HEK293 (cell line): ENCODE results near the gene CD99L2.

ENCODE experiments used
- CTCF ChIA-PET: fragments of 350-600 bp; formaldehyde crosslinking; extraction: SDS; loops from one replicate; lab custom pipeline; 2021; ENCODE audit warnings: antibody characterized with exemption; lab: Yijun Ruan, JAX
- POLR2A ChIA-PET: fragments of 300-600 bp; formaldehyde crosslinking; extraction: SDS; loops from one replicate; lab custom pipeline; 2020; ENCODE audit warnings: antibody characterized with exemption, inconsistent platforms; lab: Yijun Ruan, JAX
- H3K27ac ChIP-seq: fragments of 200-500 bp; sonication (Bioruptor generic); 2 replicates; pipeline ENCODE4 v1.5.1; 2014; ENCODE audit warnings: low read depth, low read length, control low read depth, inconsistent platforms; ENCODE audit errors: extremely low read depth
- H3K36me3 ChIP-seq, 2 experiments: fragments of 200-500 bp in 1 of 2; sonication (Bioruptor generic) in 1 of 2; 1 replicate in 1 of 2; 2 replicates in 1 of 2; pipeline ENCODE4 v1.5.1; 2014 to 2017; ENCODE audit warnings: inconsistent platforms in 2 of 2, low read length in 2 of 2; ENCODE audit not compliant: control insufficient read depth in 2 of 2, insufficient read depth in 1 of 2
- H3K4me1 ChIP-seq: fragments of 200-500 bp; sonication (Bioruptor generic); 2 replicates; pipeline ENCODE4 v1.5.1; 2014; ENCODE audit warnings: mild to moderate bottlenecking, low read length, inconsistent platforms; ENCODE audit not compliant: control insufficient read depth, insufficient read depth
- H3K4me3 ChIP-seq: 2 replicates; pipeline ENCODE4 v1.5.1; 2011; ENCODE audit warnings: low read depth, mild to moderate bottlenecking, control low read depth, low read length, moderate library complexity
- H3K9me3 ChIP-seq: fragments of 200-500 bp; sonication (Bioruptor generic); 2 replicates; pipeline ENCODE4 v1.5.1; 2014; ENCODE audit warnings: low read depth, low read length, inconsistent platforms; ENCODE audit not compliant: control insufficient read depth, insufficient read depth
- GFI1B ChIP-seq: fragments of 450-650 bp; formaldehyde crosslinking; IDR thresholded peaks from 2 replicates; pipeline ENCODE4 v1.5.1; 2016; ENCODE audit warnings: missing biosample characterization, missing genetic modification characterization
- GLI2 ChIP-seq: fragments of 450-650 bp; formaldehyde crosslinking; IDR thresholded peaks from 2 replicates; pipeline ENCODE4; 2017; ENCODE audit warnings: missing biosample characterization, missing genetic modification characterization, low read depth, borderline replicate concordance
- KLF1 ChIP-seq: fragments of 450-650 bp; formaldehyde crosslinking; IDR thresholded peaks from 2 replicates; pipeline ENCODE4 v1.5.1; 2016; ENCODE audit warnings: missing biosample characterization, missing genetic modification characterization
- OVOL3 ChIP-seq: fragments of 450-650 bp; formaldehyde crosslinking; IDR thresholded peaks from 2 replicates; pipeline ENCODE4 v1.5.1; 2016; ENCODE audit warnings: missing biosample characterization, missing genetic modification characterization
- PRDM1 ChIP-seq: fragments of 450-650 bp; formaldehyde crosslinking; IDR thresholded peaks from 2 replicates; pipeline ENCODE4; 2016; ENCODE audit warnings: missing biosample characterization, missing genetic modification characterization
- SP3 ChIP-seq: fragments of 450-650 bp; formaldehyde crosslinking; IDR thresholded peaks from 2 replicates; pipeline ENCODE4 v1.5.1; 2016; ENCODE audit warnings: missing biosample characterization, missing genetic modification characterization
- WT1 ChIP-seq: fragments of 450-650 bp; formaldehyde crosslinking; IDR thresholded peaks from 2 replicates; pipeline ENCODE4 v1.5.1; 2016; ENCODE audit warnings: missing biosample characterization, missing genetic modification characterization
- ZBTB17 ChIP-seq: fragments of 450-650 bp; formaldehyde crosslinking; IDR thresholded peaks from 2 replicates; pipeline ENCODE4 v1.5.1; 2016; ENCODE audit warnings: missing biosample characterization, missing genetic modification characterization
- ZBTB21 ChIP-seq: fragments of 450-650 bp; formaldehyde crosslinking; IDR thresholded peaks from 2 replicates; pipeline ENCODE4 v1.5.1; 2017; ENCODE audit warnings: missing biosample characterization, missing genetic modification characterization
- ZFP37 ChIP-seq: fragments of 450-650 bp; formaldehyde crosslinking; IDR thresholded peaks from 2 replicates; pipeline ENCODE4 v1.5.1; 2016; ENCODE audit warnings: missing biosample characterization, missing genetic modification characterization
- ZNF114 ChIP-seq: fragments of 450-650 bp; formaldehyde crosslinking; IDR thresholded peaks from 2 replicates; pipeline ENCODE4 v1.5.0; 2017; ENCODE audit warnings: missing biosample characterization, missing genetic modification characterization
- ZNF175 ChIP-seq: fragments of 450-650 bp; formaldehyde crosslinking; IDR thresholded peaks from 2 replicates; pipeline ENCODE4 v1.5.1; 2016; ENCODE audit warnings: missing biosample characterization, missing genetic modification characterization
- ZNF23 ChIP-seq: fragments of 450-650 bp; formaldehyde crosslinking; IDR thresholded peaks from 2 replicates; pipeline ENCODE4 v1.5.1; 2016; ENCODE audit warnings: missing biosample characterization, missing genetic modification characterization, borderline replicate concordance
- ZNF302 ChIP-seq: fragments of 450-650 bp; formaldehyde crosslinking; IDR thresholded peaks from 2 replicates; pipeline ENCODE4 v1.5.1; 2016; ENCODE audit warnings: missing biosample characterization, missing genetic modification characterization, low read depth
- ZNF311 ChIP-seq: fragments of 450-650 bp; formaldehyde crosslinking; IDR thresholded peaks from 2 replicates; pipeline ENCODE4 v1.5.1; 2017; ENCODE audit warnings: missing biosample characterization, missing genetic modification characterization, borderline replicate concordance
- ZNF324 ChIP-seq: fragments of 450-650 bp; formaldehyde crosslinking; IDR thresholded peaks from 2 replicates; pipeline ENCODE4 v1.5.1; 2016; ENCODE audit warnings: missing biosample characterization, missing genetic modification characterization
- ZNF37A ChIP-seq: fragments of 450-650 bp; IDR thresholded peaks from 2 replicates; pipeline ENCODE4 v1.5.1; 2018; ENCODE audit warnings: missing biosample characterization, missing genetic modification characterization
- ZNF529 ChIP-seq: fragments of 450-650 bp; formaldehyde crosslinking; IDR thresholded peaks from 2 replicates; pipeline ENCODE4 v1.5.1; 2017; ENCODE audit warnings: missing genetic modification characterization, missing biosample characterization; ENCODE audit not compliant: insufficient replicate concordance
- ZNF558 ChIP-seq: fragments of 450-650 bp; formaldehyde crosslinking; IDR thresholded peaks from 2 replicates; pipeline ENCODE4 v1.5.1; 2016; ENCODE audit warnings: missing biosample characterization, missing genetic modification characterization
- ZNF580 ChIP-seq: fragments of 450-650 bp; formaldehyde crosslinking; IDR thresholded peaks from 2 replicates; pipeline ENCODE4 v1.5.1; 2016; ENCODE audit warnings: missing biosample characterization, missing genetic modification characterization
- ZNF621 ChIP-seq: fragments of 450-650 bp; formaldehyde crosslinking; IDR thresholded peaks from 2 replicates; pipeline ENCODE4 v1.5.1; 2017; ENCODE audit warnings: missing biosample characterization, missing genetic modification characterization
- ZNF747 ChIP-seq: fragments of 450-650 bp; formaldehyde crosslinking; IDR thresholded peaks from 2 replicates; pipeline ENCODE4 v1.5.1; 2016; ENCODE audit warnings: missing biosample characterization, missing genetic modification characterization
- ZSCAN16 ChIP-seq: fragments of 450-650 bp; formaldehyde crosslinking; IDR thresholded peaks from 2 replicates; pipeline ENCODE4 v1.5.1; 2016; ENCODE audit warnings: missing biosample characterization, missing genetic modification characterization
- ZSCAN23 ChIP-seq: fragments of 450-650 bp; formaldehyde crosslinking; IDR thresholded peaks from 2 replicates; pipeline ENCODE4 v1.5.1; 2016; ENCODE audit warnings: missing biosample characterization, missing genetic modification characterization
- ZXDB ChIP-seq: fragments of 450-650 bp; formaldehyde crosslinking; IDR thresholded peaks from 2 replicates; pipeline ENCODE4 v1.5.1; 2016; ENCODE audit warnings: missing biosample characterization, missing genetic modification characterization
- TF ChIP-seq, protein P1 (sequence below): fragments of 450-650 bp; formaldehyde crosslinking; IDR thresholded peaks from 2 replicates; pipeline ENCODE4 v1.5.1; 2016; ENCODE audit warnings: missing biosample characterization, missing genetic modification characterization
- TF ChIP-seq, protein P2 (sequence below): fragments of 450-650 bp; formaldehyde crosslinking; conservative IDR thresholded peaks from 2 replicates; pipeline ENCODE4 v1.5.1; 2016; ENCODE audit warnings: low read depth, missing biosample characterization, missing genetic modification characterization

Gene CD99L2

GRCh38 chrX:150844016-150844415 lies 54.5 kb downstream of the CD99L2 start (continued):
- TF ChIP-seq PRDM1 (tag by site-specific recombination) (no peak), ZBTB17 (tag by site-specific recombination) (no peak), GLI2 (tag by site-specific recombination) (no peak), ZNF175 (no peak), ZFP37 (tag by site-specific recombination) (no peak), ZNF37A (tag by site-specific recombination) (no peak), ZBTB21 (tag by site-specific recombination) (no peak), ZNF311 (tag by site-specific recombination) (no peak), ZSCAN23 (no peak)
- TF ChIP-seq, protein P1, sequence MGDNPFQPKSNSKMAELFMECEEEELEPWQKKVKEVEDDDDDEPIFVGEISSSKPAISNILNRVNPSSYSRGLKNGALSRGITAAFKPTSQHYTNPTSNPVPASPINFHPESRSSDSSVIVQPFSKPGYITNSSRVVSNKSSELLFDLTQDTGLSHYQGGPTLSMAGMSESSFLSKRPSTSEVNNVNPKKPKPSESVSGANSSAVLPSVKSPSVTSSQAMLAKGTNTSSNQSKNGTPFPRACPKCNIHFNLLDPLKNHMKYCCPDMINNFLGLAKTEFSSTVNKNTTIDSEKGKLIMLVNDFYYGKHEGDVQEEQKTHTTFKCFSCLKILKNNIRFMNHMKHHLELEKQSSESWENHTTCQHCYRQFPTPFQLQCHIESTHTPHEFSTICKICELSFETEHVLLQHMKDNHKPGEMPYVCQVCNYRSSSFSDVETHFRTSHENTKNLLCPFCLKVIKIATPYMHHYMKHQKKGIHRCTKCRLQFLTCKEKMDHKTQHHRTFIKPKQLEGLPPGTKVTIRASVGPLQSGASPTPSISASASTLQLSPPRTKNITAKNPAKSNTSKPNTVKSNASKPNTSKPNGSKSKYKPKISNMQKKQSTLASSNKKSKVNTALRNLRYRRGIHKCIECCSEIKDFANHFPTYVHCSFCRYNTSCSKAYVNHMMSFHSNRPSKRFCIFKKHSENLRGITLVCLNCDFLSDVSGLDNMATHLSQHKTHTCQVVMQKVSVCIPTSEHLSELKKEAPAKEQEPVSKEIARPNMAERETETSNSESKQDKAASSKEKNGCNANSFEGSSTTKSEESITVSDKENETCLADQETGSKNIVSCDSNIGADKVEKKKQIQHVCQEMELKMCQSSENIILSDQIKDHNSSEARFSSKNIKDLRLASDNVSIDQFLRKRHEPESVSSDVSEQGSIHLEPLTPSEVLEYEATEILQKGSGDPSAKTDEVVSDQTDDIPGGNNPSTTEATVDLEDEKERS (tag by site-specific recombination) = no peak
- TF ChIP-seq, all 188 proteins: peak for 0

GRCh38 chrX:150842198-150842685 lies 56.2 kb downstream of the CD99L2 start:
- H3K4me1 ChIP-seq = no peaks in the 10 kb centered on the region
- ChIA-PET CTCF (interaction anchor here (0.8 to 1.1 kb wide), 2 partner anchors 70 to 91 kb away, joined by 3 to 4 read pairs; no protein-coding TSS in a partner anchor), POLR2A (no interaction called here)
- H3K36me3 ChIP-seq = no peaks in the 10 kb centered on the region
- no peak overlapping the region for H3K4me3 ChIP-seq
- no peak overlapping the region for H3K27ac ChIP-seq
- H3K9me3 ChIP-seq = no peaks in the 10 kb centered on the region
- TF ChIP-seq ZNF23 (tag by site-specific recombination) (no peak), WT1 (tag by site-specific recombination) (no peak), ZNF747 (no peak), ZNF558 (tag by site-specific recombination) (no peak), ZNF324 (tag by site-specific recombination) (no peak), ZXDB (no peak), ZNF580 (tag by site-specific recombination) (no peak), SP3 (tag by site-specific recombination) (no peak), ZSCAN16 (tag by site-specific recombination) (no peak), ZBTB17 (tag by site-specific recombination) (no peak), ZNF302 (tag by site-specific recombination) (no peak), KLF1 (tag by site-specific recombination) (no peak), ZNF529 (no peak), ZNF311 (tag by site-specific recombination) (no peak), ZNF621 (tag by site-specific recombination) (no peak), GFI1B (tag by site-specific recombination) (no peak), ZNF114 (no peak), OVOL3 (tag by site-specific recombination) (no peak), ZFP37 (tag by site-specific recombination) (no peak)
- TF ChIP-seq, protein P2, sequence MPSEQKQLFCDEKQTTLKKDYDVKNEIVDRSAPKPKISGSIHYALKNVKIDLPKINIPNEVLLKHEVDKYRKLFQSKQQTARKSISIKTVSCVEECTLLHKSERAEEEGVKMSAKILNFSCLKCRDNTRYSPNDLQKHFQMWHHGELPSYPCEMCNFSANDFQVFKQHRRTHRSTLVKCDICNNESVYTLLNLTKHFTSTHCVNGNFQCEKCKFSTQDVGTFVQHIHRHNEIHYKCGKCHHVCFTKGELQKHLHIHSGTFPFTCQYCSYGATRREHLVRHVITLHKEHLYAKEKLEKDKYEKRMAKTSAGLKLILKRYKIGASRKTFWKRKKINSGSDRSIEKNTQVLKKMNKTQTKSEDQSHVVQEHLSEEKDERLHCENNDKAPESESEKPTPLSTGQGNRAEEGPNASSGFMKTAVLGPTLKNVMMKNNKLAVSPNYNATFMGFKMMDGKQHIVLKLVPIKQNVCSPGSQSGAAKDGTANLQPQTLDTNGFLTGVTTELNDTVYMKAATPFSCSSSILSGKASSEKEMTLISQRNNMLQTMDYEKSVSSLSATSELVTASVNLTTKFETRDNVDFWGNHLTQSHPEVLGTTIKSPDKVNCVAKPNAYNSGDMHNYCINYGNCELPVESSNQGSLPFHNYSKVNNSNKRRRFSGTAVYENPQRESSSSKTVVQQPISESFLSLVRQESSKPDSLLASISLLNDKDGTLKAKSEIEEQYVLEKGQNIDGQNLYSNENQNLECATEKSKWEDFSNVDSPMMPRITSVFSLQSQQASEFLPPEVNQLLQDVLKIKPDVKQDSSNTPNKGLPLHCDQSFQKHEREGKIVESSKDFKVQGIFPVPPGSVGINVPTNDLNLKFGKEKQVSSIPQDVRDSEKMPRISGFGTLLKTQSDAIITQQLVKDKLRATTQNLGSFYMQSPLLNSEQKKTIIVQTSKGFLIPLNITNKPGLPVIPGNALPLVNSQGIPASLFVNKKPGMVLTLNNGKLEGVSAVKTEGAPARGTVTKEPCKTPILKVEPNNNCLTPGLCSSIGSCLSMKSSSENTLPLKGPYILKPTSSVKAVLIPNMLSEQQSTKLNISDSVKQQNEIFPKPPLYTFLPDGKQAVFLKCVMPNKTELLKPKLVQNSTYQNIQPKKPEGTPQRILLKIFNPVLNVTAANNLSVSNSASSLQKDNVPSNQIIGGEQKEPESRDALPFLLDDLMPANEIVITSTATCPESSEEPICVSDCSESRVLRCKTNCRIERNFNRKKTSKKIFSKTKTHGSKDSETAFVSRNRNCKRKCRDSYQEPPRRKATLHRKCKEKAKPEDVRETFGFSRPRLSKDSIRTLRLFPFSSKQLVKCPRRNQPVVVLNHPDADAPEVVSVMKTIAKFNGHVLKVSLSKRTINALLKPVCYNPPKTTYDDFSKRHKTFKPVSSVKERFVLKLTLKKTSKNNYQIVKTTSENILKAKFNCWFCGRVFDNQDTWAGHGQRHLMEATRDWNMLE (tag by site-specific recombination) = no peak
- TF ChIP-seq, all 188 proteins: peak for 0
